Osteoblast (primary cell): ENCODE results near the gene BCAR3. TPM values are rescaled to one million over a fixed set of nuclear protein-coding genes. Genes with fewer than 3 reads are reported as not detected.
A peak's percentile ranks its signal among the peaks of the same experiment; 100 is the strongest.

Source experiments
- DNase-seq: peaks from one replicate; pipeline ENCODE4 v3.0.0; 2011; ENCODE audit warnings: low spot score, mixed read lengths; ENCODE audit not compliant: insufficient read length; ENCODE audit errors: missing footprints
- H2AFZ ChIP-seq: 2 replicates; pipeline ENCODE4 v1.6.0; 2011; ENCODE audit warnings: mild to moderate bottlenecking, low read length
- H3K27ac ChIP-seq: 2 replicates; pipeline ENCODE4 v1.5.1; 2011; ENCODE audit warnings: mild to moderate bottlenecking, low read depth, low read length, moderate library complexity
- H3K27me3 ChIP-seq: 2 replicates; pipeline ENCODE4 v1.6.0; 2012; ENCODE audit warnings: mild to moderate bottlenecking, control low read depth, inconsistent platforms, low read length, moderate library complexity; ENCODE audit not compliant: insufficient read depth
- H3K36me3 ChIP-seq: 2 replicates; pipeline ENCODE4 v1.5.1; 2011; ENCODE audit warnings: mild to moderate bottlenecking, low read length, control low read depth, moderate library complexity; ENCODE audit not compliant: insufficient read depth
- H3K4me1 ChIP-seq: 2 replicates; pipeline ENCODE4 v1.5.1; 2011; ENCODE audit warnings: mild to moderate bottlenecking, low read length, control low read depth, moderate library complexity; ENCODE audit not compliant: insufficient read depth
- H3K4me2 ChIP-seq: 2 replicates; pipeline ENCODE4 v1.6.0; 2011; ENCODE audit warnings: mild to moderate bottlenecking, low read length; ENCODE audit not compliant: insufficient read depth
- H3K4me3 ChIP-seq: fragments of 200-600 bp; sonication (generic); 3 replicates; pipeline ENCODE4 v1.5.1; 2012; ENCODE audit warnings: mild to moderate bottlenecking, low read length, inconsistent platforms; ENCODE audit not compliant: insufficient read depth
- H3K79me2 ChIP-seq: 2 replicates; pipeline ENCODE4 v1.6.0; 2012; ENCODE audit warnings: mild to moderate bottlenecking, low read length, control low read depth, inconsistent platforms; ENCODE audit not compliant: insufficient read depth
- H3K9me3 ChIP-seq: 2 replicates; pipeline ENCODE4 v1.5.1; 2011; ENCODE audit warnings: low read depth, low read length, control low read depth
- H4K20me1 ChIP-seq: 2 replicates; pipeline ENCODE4 v1.6.0; 2012; ENCODE audit warnings: mild to moderate bottlenecking, low read length, control low read depth; ENCODE audit not compliant: insufficient read depth
- total RNA-seq: library from RNA; depleted of rRNA; stranded (reverse); fragments of >200 nt; gene quantifications from 2 replicates; pipeline ENCODE4 v1.2.3, GENCODE V29; 2012
- TF ChIP-seq, protein P1 (sequence below): IDR thresholded peaks from 2 replicates; pipeline ENCODE4 v1.5.1; 2011; ENCODE audit warnings: mild to moderate bottlenecking, low read depth, low read length, moderate library complexity; ENCODE audit errors: extremely low read depth

Gene BCAR3
- total RNA-seq, 1 donor: 34.0 TPM

DNA sequence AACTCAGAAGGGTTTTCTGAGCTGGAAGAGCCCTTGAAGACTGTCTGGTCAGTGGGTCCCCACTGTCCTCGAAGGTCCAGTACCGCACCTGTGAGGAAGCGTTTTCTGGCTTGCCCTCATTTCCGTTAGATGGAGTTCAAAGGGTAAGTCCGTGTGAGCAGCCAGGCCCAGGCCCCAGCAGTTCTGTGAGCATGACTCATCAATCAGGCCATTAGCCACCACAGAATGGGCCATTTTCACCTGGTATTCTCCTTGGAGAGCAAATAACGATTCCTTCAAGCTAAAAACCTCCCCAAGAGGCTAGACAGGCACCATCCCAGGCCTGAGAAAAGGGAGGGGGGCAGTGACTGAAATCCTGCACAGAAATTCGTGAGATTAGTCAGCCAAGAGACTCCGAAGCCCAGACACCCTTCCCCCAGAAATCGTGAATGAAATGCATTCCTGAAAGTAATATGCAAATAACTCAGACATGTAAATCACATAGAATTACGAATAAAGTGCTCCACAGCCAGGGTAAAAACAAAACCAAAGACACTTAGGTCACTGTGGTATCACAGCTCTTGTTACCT is 66.0 kb downstream of the BCAR3 start:
- peaks cover 88% of the 10 kb centered on the region for H3K79me2 ChIP-seq
- H3K27me3 ChIP-seq: no peaks in the 10 kb centered on the region
- peak overlapping the region; percentile 98 for H3K27ac ChIP-seq
- peak overlapping the region; percentile 27 for H3K4me3 ChIP-seq
- H4K20me1 ChIP-seq: peaks cover 3% of the 10 kb centered on the region
- DNase-seq: peak; percentile 75
- H3K4me2 ChIP-seq: peak overlapping the region; percentile 73
- H3K9me3 ChIP-seq: no peaks in the 10 kb centered on the region
- no peak overlapping the region for H2AFZ ChIP-seq
- TF ChIP-seq, protein P1, sequence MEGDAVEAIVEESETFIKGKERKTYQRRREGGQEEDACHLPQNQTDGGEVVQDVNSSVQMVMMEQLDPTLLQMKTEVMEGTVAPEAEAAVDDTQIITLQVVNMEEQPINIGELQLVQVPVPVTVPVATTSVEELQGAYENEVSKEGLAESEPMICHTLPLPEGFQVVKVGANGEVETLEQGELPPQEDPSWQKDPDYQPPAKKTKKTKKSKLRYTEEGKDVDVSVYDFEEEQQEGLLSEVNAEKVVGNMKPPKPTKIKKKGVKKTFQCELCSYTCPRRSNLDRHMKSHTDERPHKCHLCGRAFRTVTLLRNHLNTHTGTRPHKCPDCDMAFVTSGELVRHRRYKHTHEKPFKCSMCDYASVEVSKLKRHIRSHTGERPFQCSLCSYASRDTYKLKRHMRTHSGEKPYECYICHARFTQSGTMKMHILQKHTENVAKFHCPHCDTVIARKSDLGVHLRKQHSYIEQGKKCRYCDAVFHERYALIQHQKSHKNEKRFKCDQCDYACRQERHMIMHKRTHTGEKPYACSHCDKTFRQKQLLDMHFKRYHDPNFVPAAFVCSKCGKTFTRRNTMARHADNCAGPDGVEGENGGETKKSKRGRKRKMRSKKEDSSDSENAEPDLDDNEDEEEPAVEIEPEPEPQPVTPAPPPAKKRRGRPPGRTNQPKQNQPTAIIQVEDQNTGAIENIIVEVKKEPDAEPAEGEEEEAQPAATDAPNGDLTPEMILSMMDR: no peak
- H3K36me3 ChIP-seq: no peaks in the 10 kb centered on the region
- peaks cover 64% of the 10 kb centered on the region for H3K4me1 ChIP-seq

DNA sequence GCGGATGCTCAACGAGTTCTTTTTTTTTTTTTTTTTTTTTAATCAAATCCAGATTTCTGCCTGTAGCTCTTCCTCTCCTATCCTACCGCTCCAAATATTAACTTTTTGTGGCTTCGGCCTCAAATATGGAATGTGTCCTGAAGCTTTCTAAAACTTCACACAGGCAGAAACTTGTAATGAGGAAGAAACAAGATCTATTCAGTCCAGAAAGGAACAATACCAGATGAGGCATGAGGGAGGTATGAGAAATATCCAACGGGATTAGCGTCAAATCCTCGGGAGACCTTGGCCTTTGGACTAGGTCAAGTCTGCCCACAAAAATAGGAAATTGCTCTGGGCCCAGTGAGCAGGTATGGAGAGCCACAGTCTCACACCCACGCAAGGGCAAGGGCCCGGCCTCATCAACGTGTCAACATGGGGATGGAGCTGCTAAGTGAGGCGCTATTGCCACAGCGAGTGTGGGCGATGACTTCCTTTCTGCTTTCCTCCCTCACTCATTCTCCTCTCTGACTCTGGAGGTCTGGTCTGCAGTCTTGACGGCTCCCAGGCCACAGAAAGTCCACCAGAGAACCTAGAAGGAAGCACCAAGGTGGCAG is 66.6 kb downstream of the BCAR3 start:
- peak; percentile 89 for DNase-seq
- Histone ChIP-seq H3K79me2 (peaks cover 88% of the 10 kb centered on the region), H3K36me3 (no peaks in the 10 kb centered on the region), H3K4me1 (peaks cover 64% of the 10 kb centered on the region), H3K9me3 (no peaks in the 10 kb centered on the region), H4K20me1 (peaks cover 4% of the 10 kb centered on the region), H2AFZ (no peak overlapping the region), H3K4me3 (peak overlapping the region; percentile 27), H3K27ac (peak overlapping the region; percentile 98), H3K27me3 (no peaks in the 10 kb centered on the region), H3K4me2 (peak overlapping the region; percentile 73)
- TF ChIP-seq, protein P1: no peak

DNA sequence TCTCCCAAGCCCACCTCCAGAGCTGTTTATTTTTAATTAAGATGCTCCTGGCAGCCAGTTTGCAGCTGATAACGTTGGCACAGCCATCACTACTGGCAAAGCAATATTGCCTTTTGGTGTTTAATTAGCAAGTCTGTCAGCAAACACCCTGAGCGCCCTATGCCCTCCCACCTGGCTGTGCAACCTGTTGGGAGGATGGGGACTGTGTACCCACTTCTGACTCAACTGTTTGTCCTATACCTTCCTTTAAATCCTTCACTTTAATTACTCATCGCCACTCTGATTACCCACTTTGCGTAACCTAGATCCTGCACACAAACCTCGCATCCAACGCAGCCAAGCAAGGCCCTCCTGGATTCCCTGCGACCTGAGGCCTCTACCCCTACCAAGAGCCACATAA is 67.1 kb downstream of the BCAR3 start:
- peak overlapping the region; percentile 98 for H3K27ac ChIP-seq
- no peaks in the 10 kb centered on the region for H3K36me3 ChIP-seq
- DNase-seq: no peak
- H2AFZ ChIP-seq: no peak overlapping the region
- H3K4me2 ChIP-seq: peak overlapping the region; percentile 73
- no peaks in the 10 kb centered on the region for H3K27me3 ChIP-seq
- no peak overlapping the region for H3K4me3 ChIP-seq
- H3K9me3 ChIP-seq: no peaks in the 10 kb centered on the region
- peaks cover 68% of the 10 kb centered on the region for H3K4me1 ChIP-seq
- H4K20me1 ChIP-seq: peaks cover 9% of the 10 kb centered on the region
- TF ChIP-seq, protein P1: no peak
- peaks cover 88% of the 10 kb centered on the region for H3K79me2 ChIP-seq

DNA sequence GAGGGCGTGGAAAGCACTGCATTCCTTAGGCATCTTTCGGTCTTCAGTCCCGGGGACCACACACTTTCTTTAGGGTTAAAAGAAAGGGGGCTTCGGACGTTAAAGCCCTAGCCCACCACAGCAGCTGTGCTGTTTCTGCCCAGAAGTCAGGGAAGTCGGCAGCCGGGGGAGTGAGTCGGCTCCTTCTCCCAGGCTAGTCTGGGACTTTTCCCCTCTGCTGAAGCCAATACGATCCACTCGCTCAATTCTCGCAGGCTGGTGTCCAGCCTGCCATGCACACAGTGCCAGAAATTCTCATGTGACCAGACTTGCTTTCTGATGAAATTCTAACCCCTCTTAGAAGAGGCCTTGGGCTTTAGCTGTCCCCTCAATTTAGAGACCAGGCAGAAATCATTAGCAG is 67.7 kb downstream of the BCAR3 start:
- Histone ChIP-seq H2AFZ (no peak overlapping the region), H3K36me3 (no peaks in the 10 kb centered on the region), H3K27me3 (no peaks in the 10 kb centered on the region), H3K79me2 (peaks cover 89% of the 10 kb centered on the region), H3K9me3 (no peaks in the 10 kb centered on the region), H3K4me1 (peaks cover 74% of the 10 kb centered on the region), H3K4me3 (peak overlapping the region; percentile 52), H3K27ac (peak overlapping the region; percentile 98), H4K20me1 (peaks cover 9% of the 10 kb centered on the region), H3K4me2 (peak overlapping the region; percentile 73)
- DNase-seq: no peak
- TF ChIP-seq, protein P1: no peak
